Measurements from ENCODE around the gene ZNF277.

Gene ZNF277

DNA sequence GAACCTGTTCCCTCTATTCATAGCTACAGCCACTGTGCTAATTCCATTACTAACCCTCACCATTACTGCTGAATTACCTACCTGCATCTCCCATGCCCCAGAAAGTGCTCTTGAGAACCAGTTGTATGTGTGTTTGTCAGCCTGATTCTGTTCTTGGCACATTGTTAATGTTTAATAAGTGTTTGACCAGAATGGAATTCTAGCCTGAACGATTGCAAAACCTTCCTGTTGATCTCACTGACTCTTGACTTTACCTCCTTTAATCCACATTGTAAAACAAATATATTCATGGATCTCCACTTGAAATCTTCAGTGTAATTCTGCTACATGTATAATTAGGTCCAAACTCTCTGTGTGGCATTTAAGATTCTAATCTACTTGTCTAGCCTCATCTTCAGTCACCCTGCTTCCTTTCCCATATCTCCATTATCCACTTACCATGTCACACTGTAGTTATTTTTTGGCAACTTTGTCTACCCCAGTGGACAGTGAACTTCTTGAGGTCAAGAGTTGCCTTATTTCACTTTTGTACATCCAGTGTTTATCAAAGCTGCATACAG lies 4.9 kb downstream of the ZNF277 start:
- ATAC-seq (ENCODE audit: low read depth): no peak
- Mint-ChIP-seq H3K27me3 (no peaks in the 10 kb centered on the region), H3K4me3 (no peak overlapping the region), H3K9me3 (no peaks in the 10 kb centered on the region), H3K27ac (no peak overlapping the region), H3K36me3 (peaks cover 10% of the 10 kb centered on the region), H3K4me1 (peaks cover 28% of the 10 kb centered on the region)
- no peak for DNase-seq (ENCODE audit: low spot score in 2 of 2)

DNA sequence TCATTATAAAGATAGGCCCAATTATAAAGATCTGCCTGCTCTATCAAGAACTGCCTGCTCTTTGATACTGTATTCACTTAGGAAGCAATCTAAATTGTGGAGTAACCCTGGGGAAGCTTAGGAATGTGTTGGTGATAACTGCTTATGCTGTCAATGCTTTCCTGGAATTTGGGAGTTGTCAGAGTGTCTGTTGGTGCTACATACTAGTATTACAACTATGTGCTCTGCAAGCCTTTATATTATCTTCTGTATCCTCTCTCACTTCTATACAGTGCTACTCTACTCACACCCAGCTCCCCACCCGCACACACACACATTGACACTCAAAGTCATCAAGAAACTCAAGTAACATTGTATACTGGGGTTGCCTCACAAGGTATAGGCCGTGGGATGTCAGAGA lies 6.1 kb downstream of the ZNF277 start:
- Mint-ChIP-seq H3K36me3 (peaks cover 11% of the 10 kb centered on the region), H3K9me3 (no peaks in the 10 kb centered on the region), H3K4me3 (no peak overlapping the region), H3K27ac (no peak overlapping the region), H3K4me1 (peaks cover 29% of the 10 kb centered on the region), H3K27me3 (no peaks in the 10 kb centered on the region)
- DNase-seq (ENCODE audit: low spot score in 2 of 2): no peak
- no peak for ATAC-seq (ENCODE audit: low read depth)

DNA sequence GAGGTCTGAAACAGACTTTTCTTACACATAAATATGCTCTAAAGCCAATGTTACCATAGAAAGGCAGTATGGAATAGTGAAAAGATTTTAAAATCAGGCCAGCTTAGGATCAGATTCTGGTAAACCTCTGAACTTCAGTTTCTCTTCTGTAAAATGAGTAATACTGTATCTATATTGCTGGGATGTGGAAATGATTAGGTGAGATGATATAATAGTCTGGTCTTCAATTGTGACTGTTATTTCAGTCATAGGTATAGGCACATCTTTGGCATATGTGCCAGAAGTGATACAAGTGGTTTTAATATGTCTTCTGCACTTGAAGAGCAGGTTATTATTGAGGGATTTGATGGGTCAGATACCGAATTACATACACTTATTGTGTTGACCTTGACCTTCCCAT lies 7.2 kb downstream of the ZNF277 start:
- H3K4me3 Mint-ChIP-seq: no peak overlapping the region
- H3K27ac Mint-ChIP-seq: no peak overlapping the region
- H3K27me3 Mint-ChIP-seq: no peaks in the 10 kb centered on the region
- no peaks in the 10 kb centered on the region for H3K9me3 Mint-ChIP-seq
- ATAC-seq (ENCODE audit: low read depth): no peak
- peaks cover 15% of the 10 kb centered on the region for H3K36me3 Mint-ChIP-seq
- DNase-seq (ENCODE audit: low spot score in 2 of 2): no peak
- peaks cover 36% of the 10 kb centered on the region for H3K4me1 Mint-ChIP-seq

DNA sequence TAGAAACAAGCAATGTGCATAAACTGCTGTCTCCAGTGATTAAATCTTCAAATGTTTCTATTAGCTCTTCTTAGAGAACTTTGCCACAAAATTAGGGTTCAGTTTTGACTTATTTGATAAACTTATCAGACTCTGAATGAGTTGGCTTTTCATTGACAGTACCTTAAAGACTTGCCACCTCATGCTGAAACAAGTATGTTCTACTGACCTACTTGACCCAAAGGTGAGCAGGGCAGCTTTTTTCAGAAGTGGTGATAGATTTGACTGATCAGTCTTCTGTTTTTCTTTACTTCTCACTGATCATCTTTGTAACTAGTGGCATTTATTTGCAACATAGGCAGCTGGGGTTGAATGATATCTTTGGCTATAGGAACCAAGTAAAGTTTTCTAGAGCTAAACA lies 7.8 kb downstream of the ZNF277 start:
- no peak overlapping the region for H3K4me3 Mint-ChIP-seq
- no peaks in the 10 kb centered on the region for H3K27me3 Mint-ChIP-seq
- no peak for DNase-seq (ENCODE audit: low spot score in 2 of 2)
- H3K9me3 Mint-ChIP-seq: no peaks in the 10 kb centered on the region
- H3K36me3 Mint-ChIP-seq: peaks cover 17% of the 10 kb centered on the region
- H3K4me1 Mint-ChIP-seq: peaks cover 39% of the 10 kb centered on the region
- no peak overlapping the region for H3K27ac Mint-ChIP-seq
- ATAC-seq (ENCODE audit: low read depth): no peak

DNA sequence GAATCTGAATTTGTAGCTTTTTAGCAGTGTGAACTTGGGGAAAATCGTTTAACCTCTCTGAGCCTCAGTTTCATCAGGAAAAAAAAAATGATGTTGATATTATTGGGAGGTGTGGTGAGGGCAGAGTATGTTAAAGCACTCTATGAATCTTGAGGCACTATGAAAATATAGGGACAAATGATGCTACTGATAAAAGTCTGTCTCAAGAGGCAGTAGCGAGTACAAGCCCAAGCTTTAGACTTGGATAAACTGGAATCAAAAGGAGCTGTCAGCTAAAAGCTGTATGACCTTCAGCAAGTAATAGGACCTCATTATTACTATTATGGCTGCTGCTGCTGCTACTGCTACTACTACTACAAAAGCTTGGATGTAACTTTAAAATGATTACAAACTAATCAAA lies 8.4 kb downstream of the ZNF277 start:
- no peaks in the 10 kb centered on the region for H3K9me3 Mint-ChIP-seq
- H3K36me3 Mint-ChIP-seq: peaks cover 17% of the 10 kb centered on the region
- H3K4me3 Mint-ChIP-seq: no peak overlapping the region
- no peaks in the 10 kb centered on the region for H3K27me3 Mint-ChIP-seq
- no peak for DNase-seq (ENCODE audit: low spot score in 2 of 2)
- no peak overlapping the region for H3K27ac Mint-ChIP-seq
- H3K4me1 Mint-ChIP-seq: peaks cover 37% of the 10 kb centered on the region
- no peak for ATAC-seq (ENCODE audit: low read depth)

DNA sequence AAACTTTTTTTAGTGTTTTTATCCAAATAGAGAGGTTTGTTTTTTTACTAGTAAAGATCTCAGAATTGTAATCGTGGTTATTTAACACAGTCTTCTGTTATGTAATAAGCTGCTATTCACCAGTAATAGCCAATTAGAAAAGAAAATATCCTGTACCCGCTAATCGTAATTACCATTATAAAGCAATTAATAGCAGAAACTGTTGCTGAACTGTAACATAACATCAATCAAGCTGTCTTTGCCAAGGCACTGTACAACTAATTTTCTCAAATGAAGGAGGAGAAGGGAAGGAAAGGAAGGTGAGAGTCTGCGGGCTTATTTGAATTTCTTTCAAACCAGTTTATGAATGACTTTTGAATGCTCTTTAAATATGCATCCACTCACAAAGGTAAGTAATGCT lies 9.3 kb downstream of the ZNF277 start:
- no peaks in the 10 kb centered on the region for H3K9me3 Mint-ChIP-seq
- peaks cover 37% of the 10 kb centered on the region for H3K4me1 Mint-ChIP-seq
- no peak for ATAC-seq (ENCODE audit: low read depth)

DNA sequence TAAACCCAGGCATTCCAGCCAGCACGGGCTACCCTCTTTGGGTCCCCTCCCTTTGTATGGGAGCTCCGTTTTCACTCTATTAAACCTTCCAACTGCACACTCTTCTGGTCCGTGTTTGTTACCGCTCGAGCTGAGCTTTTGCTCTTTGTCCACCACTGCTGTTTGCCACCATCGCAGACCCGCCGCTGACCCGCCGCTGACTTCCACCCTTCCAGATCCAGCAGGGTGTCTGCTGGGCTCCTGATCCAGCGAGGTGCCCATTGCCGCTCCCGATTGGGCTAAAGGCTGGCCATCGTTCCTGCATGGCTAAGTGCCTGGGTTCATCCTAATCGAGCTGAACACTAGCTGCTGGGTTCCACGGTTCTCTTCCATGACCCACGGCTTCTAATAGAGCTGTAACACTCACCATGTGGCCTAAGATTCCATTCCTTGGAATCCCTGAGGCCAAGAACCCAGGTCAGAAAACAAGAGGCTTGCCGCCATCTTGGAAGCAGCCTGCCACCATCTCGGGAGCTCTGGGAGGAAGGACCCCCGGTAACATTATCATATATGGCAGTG lies 14.5 kb downstream of the ZNF277 start:
- Mint-ChIP-seq H3K36me3 (peaks cover 18% of the 10 kb centered on the region), H3K4me1 (peaks cover 27% of the 10 kb centered on the region), H3K27ac (no peak overlapping the region), H3K9me3 (peaks cover 1% of the 10 kb centered on the region), H3K27me3 (no peaks in the 10 kb centered on the region), H3K4me3 (no peak overlapping the region)
- DNase-seq (ENCODE audit: low spot score in 2 of 2) (no peak), ATAC-seq (ENCODE audit: low read depth) (no peak)

More for the DNA sequence above, 9.3 kb downstream of the ZNF277 start:
- Mint-ChIP-seq H3K27me3 (no peaks in the 10 kb centered on the region), H3K27ac (no peak overlapping the region), H3K36me3 (peaks cover 17% of the 10 kb centered on the region), H3K4me3 (no peak overlapping the region)
- no peak for DNase-seq (ENCODE audit: low spot score in 2 of 2)

DNA sequence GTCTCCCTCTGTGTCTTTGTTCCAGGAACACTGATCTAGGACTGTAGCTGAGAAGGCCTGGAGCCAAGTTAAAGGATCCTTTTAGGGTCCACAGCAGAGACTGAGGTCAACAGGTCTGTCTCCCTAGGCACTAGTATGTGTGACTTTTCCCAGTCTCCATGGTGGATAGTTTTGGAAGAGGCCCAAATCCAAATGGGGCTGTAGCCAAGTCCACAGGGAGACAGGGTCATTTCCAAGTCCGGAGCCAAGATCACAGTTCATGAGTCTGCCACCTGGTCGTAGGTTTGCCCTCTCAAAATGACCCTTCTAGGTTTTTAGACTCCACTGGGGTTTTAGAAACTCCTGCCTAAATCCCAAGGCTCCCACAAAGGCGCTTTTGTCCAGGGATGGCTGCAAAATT lies 16.8 kb downstream of the ZNF277 start:
- peaks cover 22% of the 10 kb centered on the region for H3K4me1 Mint-ChIP-seq

DNA sequence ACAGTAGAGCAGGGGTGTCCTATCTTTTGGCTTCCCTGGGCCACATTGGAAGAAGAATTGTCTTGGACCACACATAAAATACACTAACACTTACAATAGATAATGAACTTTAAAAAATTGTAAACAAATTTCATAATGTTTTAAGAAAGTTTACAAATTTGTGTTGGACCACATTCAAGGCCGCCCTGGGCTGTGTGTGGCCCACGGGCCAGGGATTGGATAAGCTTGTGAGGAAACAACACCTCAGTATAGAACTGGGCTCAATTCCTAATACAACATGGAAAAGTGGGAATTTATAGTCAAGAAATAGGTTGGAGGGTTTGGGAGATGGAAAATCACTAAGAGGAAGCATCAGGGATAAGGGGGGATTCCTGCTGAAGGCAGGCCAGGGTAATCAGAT lies 17.7 kb downstream of the ZNF277 start:
- ATAC-seq (ENCODE audit: low read depth) (no peak), DNase-seq (ENCODE audit: low spot score in 2 of 2) (no peak)
- H3K9me3 Mint-ChIP-seq: peaks cover 1% of the 10 kb centered on the region
- peaks cover 14% of the 10 kb centered on the region for H3K36me3 Mint-ChIP-seq
- H3K4me1 Mint-ChIP-seq: peaks cover 21% of the 10 kb centered on the region
- no peak overlapping the region for H3K27ac Mint-ChIP-seq
- no peak overlapping the region for H3K4me3 Mint-ChIP-seq
- no peaks in the 10 kb centered on the region for H3K27me3 Mint-ChIP-seq

More for the DNA sequence above, 16.8 kb downstream of the ZNF277 start:
- no peak for DNase-seq (ENCODE audit: low spot score in 2 of 2)
- H3K27ac Mint-ChIP-seq: no peak overlapping the region
- no peak overlapping the region for H3K4me3 Mint-ChIP-seq
- H3K9me3 Mint-ChIP-seq: peaks cover 1% of the 10 kb centered on the region
- H3K27me3 Mint-ChIP-seq: no peaks in the 10 kb centered on the region
- no peak for ATAC-seq (ENCODE audit: low read depth)
- peaks cover 19% of the 10 kb centered on the region for H3K36me3 Mint-ChIP-seq

DNA sequence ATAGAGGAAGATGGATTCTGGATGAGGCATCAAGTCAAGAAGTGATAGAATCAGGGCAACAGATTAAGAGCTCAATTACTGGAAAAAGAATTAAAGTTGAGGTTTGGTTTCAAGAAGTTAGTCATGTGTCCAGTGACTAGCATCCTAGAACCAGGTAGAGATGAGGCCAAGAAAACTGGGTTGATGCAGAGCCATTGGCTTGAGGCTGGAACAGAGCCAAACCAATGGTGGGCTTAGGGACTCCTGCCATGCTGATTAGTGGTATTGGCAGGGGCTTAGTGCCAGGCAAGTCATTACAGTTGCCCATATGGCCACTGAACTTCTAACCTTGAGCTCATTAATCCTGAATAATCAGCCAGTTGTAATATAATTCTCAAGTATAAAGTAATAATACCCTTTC lies 18.5 kb downstream of the ZNF277 start:
- H3K4me3 Mint-ChIP-seq: no peak overlapping the region
- H3K9me3 Mint-ChIP-seq: peaks cover 1% of the 10 kb centered on the region
- no peak overlapping the region for H3K27ac Mint-ChIP-seq
- ATAC-seq (ENCODE audit: low read depth) (no peak), DNase-seq (ENCODE audit: low spot score in 2 of 2) (no peak)
- peaks cover 14% of the 10 kb centered on the region for H3K36me3 Mint-ChIP-seq
- no peaks in the 10 kb centered on the region for H3K27me3 Mint-ChIP-seq
- peaks cover 27% of the 10 kb centered on the region for H3K4me1 Mint-ChIP-seq

DNA sequence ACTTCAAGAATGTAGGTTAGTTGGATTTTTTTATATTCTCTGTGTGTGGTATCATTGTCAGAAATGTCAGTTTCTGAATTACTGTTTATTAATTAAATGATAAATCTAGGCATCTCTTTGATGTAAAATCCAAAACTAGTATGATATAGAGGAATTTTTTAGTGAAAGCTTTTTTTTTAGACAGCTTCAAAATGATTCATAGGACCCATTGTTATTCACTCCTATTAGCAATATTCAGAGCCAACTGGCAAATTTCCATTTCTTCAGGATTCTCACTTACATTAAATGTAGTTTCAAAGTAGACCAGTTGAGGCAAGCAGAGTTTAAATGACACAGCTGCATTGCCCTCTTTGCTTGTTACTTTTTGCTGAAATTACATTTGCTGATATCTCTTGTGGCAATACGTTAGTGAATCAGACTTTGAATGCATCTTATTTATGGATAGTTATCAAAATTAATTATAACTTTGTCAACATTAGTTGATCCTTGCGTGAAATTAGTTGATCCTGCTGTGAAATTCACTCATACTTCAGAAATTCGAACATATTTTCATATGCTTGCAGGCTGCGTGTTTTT lies 20.3 kb downstream of the ZNF277 start:
- Mint-ChIP-seq H3K4me3 (no peak overlapping the region), H3K27ac (no peak overlapping the region), H3K4me1 (peaks cover 25% of the 10 kb centered on the region), H3K27me3 (no peaks in the 10 kb centered on the region), H3K36me3 (peaks cover 11% of the 10 kb centered on the region), H3K9me3 (peaks cover 1% of the 10 kb centered on the region)
- ATAC-seq (ENCODE audit: low read depth) (no peak), DNase-seq (ENCODE audit: low spot score in 2 of 2) (no peak)

DNA sequence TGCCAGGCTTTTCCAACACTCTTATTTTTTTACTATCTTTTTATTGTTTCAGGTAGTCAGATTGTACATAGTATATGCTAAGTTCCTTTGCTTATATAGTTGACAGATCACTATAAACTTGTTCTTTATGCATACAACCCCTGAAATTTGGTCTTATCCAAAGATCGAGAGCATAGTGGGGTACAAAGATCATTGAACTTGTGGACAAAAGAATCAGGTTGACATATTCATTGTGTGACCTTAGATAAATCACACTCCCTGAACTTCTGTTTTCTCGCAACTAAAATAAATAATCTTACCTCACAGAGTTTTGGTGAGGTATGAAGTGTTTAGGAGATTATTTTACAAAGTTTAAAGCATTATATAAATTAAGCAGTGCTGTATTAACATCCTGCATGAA lies 22.1 kb downstream of the ZNF277 start:
- no peak for DNase-seq (ENCODE audit: low spot score in 2 of 2)
- Mint-ChIP-seq H3K4me3 (no peak overlapping the region), H3K27ac (no peak overlapping the region), H3K9me3 (peaks cover 1% of the 10 kb centered on the region), H3K4me1 (peaks cover 30% of the 10 kb centered on the region), H3K36me3 (peaks cover 19% of the 10 kb centered on the region), H3K27me3 (no peaks in the 10 kb centered on the region)
- ATAC-seq (ENCODE audit: low read depth): no peak

DNA sequence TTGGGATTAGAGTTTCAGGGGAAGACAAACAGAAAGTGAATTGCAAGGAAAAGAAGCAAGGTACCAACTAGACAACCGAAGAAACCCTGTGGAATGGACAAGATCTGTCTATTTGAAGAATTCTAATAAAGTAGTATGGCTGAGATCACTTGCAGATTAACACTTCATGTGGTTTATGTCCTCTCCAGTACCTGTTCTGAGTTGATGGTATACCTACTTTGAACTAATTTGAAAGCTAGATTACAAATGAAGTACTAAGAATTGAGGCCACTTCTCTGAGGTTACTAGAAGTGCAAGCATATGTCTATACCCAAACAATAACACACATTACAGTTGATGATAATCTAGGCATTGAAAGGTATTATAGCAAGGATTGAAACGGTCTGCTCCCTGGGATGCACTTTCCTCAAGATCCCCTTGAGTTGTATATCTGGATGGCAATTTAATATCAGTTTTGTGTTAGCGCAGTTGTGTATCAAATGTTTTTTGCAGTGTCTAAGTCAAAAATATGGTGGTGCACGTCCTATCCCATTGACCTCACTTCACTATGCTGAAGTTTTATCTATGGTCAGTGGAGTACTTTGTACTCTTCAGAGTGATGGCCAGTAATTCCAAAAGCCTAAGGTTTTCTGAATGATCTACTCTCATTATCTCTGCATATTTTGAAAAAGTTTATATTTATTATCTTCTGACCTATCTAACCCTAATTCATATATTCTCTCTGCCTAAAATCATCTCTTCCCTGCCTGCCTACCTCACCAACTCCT lies 25.9 kb downstream of the ZNF277 start:
- Mint-ChIP-seq H3K27ac (no peak overlapping the region), H3K4me3 (no peak overlapping the region), H3K36me3 (peaks cover 17% of the 10 kb centered on the region), H3K9me3 (no peaks in the 10 kb centered on the region), H3K27me3 (no peaks in the 10 kb centered on the region), H3K4me1 (peaks cover 24% of the 10 kb centered on the region)
- DNase-seq (ENCODE audit: low spot score in 2 of 2) (no peak), ATAC-seq (ENCODE audit: low read depth) (no peak)

DNA sequence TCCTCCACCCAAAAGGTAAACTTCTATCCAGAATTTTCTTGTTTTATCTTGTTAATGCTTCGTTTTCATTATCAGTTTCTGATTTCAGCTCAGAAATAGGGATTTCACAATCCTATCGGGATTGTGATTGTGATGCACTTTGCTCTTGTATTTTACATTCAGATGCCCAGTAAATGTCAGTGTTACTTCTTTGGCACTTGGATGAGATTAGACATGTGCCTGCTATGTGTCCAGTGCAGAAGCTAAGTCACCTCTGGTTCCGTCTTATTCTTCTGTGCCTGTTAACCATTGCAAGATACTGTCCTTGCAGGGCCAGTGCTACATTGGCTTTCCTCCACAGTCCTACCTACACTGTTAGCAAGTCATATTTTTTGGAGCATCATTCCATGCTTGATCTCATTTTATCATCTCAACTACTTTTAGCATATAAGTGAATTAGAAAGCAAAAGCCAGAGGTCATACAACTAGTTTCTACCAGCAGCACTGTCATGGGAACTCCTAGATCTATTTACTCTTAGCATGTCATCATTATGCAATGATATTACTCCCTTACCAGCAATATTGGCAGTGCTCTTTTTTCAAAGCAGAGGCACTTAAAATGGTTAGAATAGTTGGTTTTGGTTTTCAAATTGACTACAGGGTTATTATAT lies 26.7 kb downstream of the ZNF277 start:
- DNase-seq (ENCODE audit: low spot score in 2 of 2): no peak
- Mint-ChIP-seq H3K9me3 (no peaks in the 10 kb centered on the region), H3K4me3 (no peak overlapping the region), H3K4me1 (peaks cover 21% of the 10 kb centered on the region), H3K27me3 (no peaks in the 10 kb centered on the region), H3K36me3 (peaks cover 16% of the 10 kb centered on the region), H3K27ac (peak overlapping the region; percentile 5)
- no peak for ATAC-seq (ENCODE audit: low read depth)
